HepG2 (cell line): ENCODE results near the gene OGFOD3. TPM values are rescaled to one million over a fixed set of nuclear protein-coding genes. Genes with fewer than 3 reads are reported as not detected.

Experiments
- ATAC-seq: fragments of 200-7000 bp; cut with Tn5 transposase; 3 replicates; pipeline ENCODE4 v1.9.1; 2020; ENCODE audit warnings: mild to moderate bottlenecking, moderate library complexity
- BruUV-seq: library from RNA; stranded (reverse); fragments of 400-500 nt; replicated peaks from 2 replicates; lab custom pipeline; 2021; lab: Mats Ljungman, UMichigan
- CTCF ChIA-PET: fragments of 300-600 bp; formaldehyde crosslinking; extraction: SDS; loops from one replicate; lab custom pipeline; 2021; ENCODE audit warnings: low total read pairs, inconsistent platforms, low intra/inter-chr PET ratio; lab: Yijun Ruan, JAX
- POLR2A ChIA-PET: fragments of 350-600 bp; sonication (Branson Sonifier 250); formaldehyde crosslinking; loops from one replicate; lab custom pipeline; 2020; ENCODE audit warnings: antibody characterized with exemption, inconsistent platforms; lab: Yijun Ruan, JAX
- DNase-seq: peaks from one replicate; pipeline ENCODE4 v3.0.0-alpha.2; 2015; ENCODE audit warnings: low spot score
- FAIRE-seq: peaks from 3 replicates; lab custom pipeline; 2011; peaks lifted over from hg19 to GRCh38; lab: Jason Lieb, UNC
- H2AFZ ChIP-seq: one replicate; pipeline ENCODE4 v1.6.1; 2011; ENCODE audit warnings: low read length, inconsistent platforms
- H3K27ac ChIP-seq: fragments of 300-600 bp; 3 replicates; pipeline ENCODE4 v1.8.0; 2011; ENCODE audit warnings: mixed run types, mild to moderate bottlenecking, mixed read lengths, low read length, inconsistent platforms; ENCODE audit not compliant: insufficient read depth; ENCODE audit errors: extremely low read length
- H3K27me3 ChIP-seq, 2 experiments: fragments of 200-600 bp in 1 of 2; 2 replicates in 1 of 2; 3 replicates in 1 of 2; pipeline versions ENCODE4 v1.6.0 to v1.8.0; 2011; ENCODE audit warnings: low read length in 2 of 2, mild to moderate bottlenecking in 2 of 2, moderate library complexity in 2 of 2, inconsistent platforms in 1 of 2; ENCODE audit not compliant: insufficient read depth in 2 of 2, control insufficient read depth in 1 of 2
- H3K36me3 ChIP-seq, 2 experiments: fragments of 200-600 bp in 1 of 2; replicated peaks in 1 of 2; 2 replicates in 1 of 2; 3 replicates in 1 of 2; pipeline versions ENCODE4 v1.5.1 to v1.8.0; 2011; ENCODE audit warnings: low read length in 2 of 2, inconsistent platforms in 1 of 2; ENCODE audit not compliant: insufficient read depth in 2 of 2, control insufficient read depth in 1 of 2
- H3K4me1 ChIP-seq: 2 replicates; pipeline ENCODE4 v1.5.1; 2012; ENCODE audit warnings: low read length, inconsistent platforms; ENCODE audit not compliant: insufficient read depth
- H3K4me2 ChIP-seq: 2 replicates; pipeline ENCODE4 v1.6.0; 2011; ENCODE audit warnings: low read depth, low read length, inconsistent platforms
- H3K4me3 ChIP-seq, 3 experiments: fragments of 200-600 bp in 1 of 3; sonication (generic), shearing (Covaris generic) in 1 of 3; replicated peaks in 1 of 3; 2 replicates each; pipeline ENCODE4 v1.5.1; 2011 to 2016; ENCODE audit warnings: low read length in 3 of 3, inconsistent platforms in 2 of 3, low read depth in 2 of 3, mild to moderate bottlenecking in 2 of 3, control low read depth in 1 of 3, mixed read lengths in 1 of 3; ENCODE audit not compliant: insufficient read depth in 1 of 3
- H3K79me2 ChIP-seq: one replicate; pipeline ENCODE4 v1.6.1; 2011; ENCODE audit warnings: low read length, inconsistent platforms; ENCODE audit not compliant: insufficient read depth
- H3K9ac ChIP-seq: 2 replicates; pipeline ENCODE4 v1.6.0; 2011; ENCODE audit warnings: mild to moderate bottlenecking, low read depth, low read length, inconsistent platforms; ENCODE audit not compliant: insufficient read depth
- H3K9me3 ChIP-seq: 2 replicates; pipeline ENCODE4 v1.5.1; 2012; ENCODE audit warnings: mild to moderate bottlenecking, low read length
- H4K20me1 ChIP-seq: 2 replicates; pipeline ENCODE4 v1.6.0; 2011; ENCODE audit warnings: inconsistent platforms, mild to moderate bottlenecking, low read length, moderate library complexity; ENCODE audit not compliant: insufficient read depth
- ATF2 ChIP-seq: sonication (generic); formaldehyde crosslinking; IDR thresholded peaks from 2 replicates; pipeline ENCODE4 v1.4.0; 2020; ENCODE audit warnings: missing genetic modification reagents
- FOXO4 ChIP-seq: sonication (generic); formaldehyde crosslinking; conservative IDR thresholded peaks from 2 replicates; pipeline ENCODE4 v1.8.1; 2023; ENCODE audit warnings: missing genetic modification reagents
- HNRNPUL1 ChIP-seq: fragments of 200-400 bp; formaldehyde crosslinking; IDR thresholded peaks from 2 replicates; pipeline ENCODE4 v1.6.1; 2017; ENCODE audit warnings: low read depth, mild to moderate bottlenecking, low read length, moderate library complexity
- MLX ChIP-seq: IDR thresholded peaks from 2 replicates; pipeline ENCODE4 v1.6.1; 2016
- PHF5A ChIP-seq: IDR thresholded peaks from one replicate; pipeline ENCODE4 v1.6.1; 2018; ENCODE audit warnings: low read depth, missing genetic modification reagents; ENCODE audit not compliant: unreplicated experiment
- ZBTB2 ChIP-seq: sonication (generic); formaldehyde crosslinking; IDR thresholded peaks from 2 replicates; pipeline ENCODE4 v1.8.0; 2022; ENCODE audit warnings: low read depth, missing genetic modification reagents
- ZNF407 ChIP-seq: sonication (generic); formaldehyde crosslinking; IDR thresholded peaks from one replicate; pipeline ENCODE4 v1.5.1; 2020; ENCODE audit warnings: mild to moderate bottlenecking, missing genetic modification reagents; ENCODE audit errors: not compliant biosample characterization
- WGBS: methylation state at CpG from one replicate; pipeline ENCODE4 v1.1.6; 2017; ENCODE audit warnings: low lambda C conversion rate; 5-methylcytosine and 5-hydroxymethylcytosine counted together
- in situ Hi-C: cut with HindIII; loops from 2 replicates; pipeline ENCODE4 v1.10.0; 2017; ENCODE audit warnings: low pct_unique_long_range_greater_than_20kb; ENCODE audit not compliant: extremely low pct_ligation_motif_present
- intact Hi-C: fragments of 100-400 bp; cut with micrococcal nuclease; formaldehyde crosslinking; loops from one replicate; pipeline ENCODE4 v1.10.0; 2022; ENCODE audit not compliant: unreplicated experiment
- polyA plus RNA-seq, 8 experiments: library from polyadenylated mRNA; depleted of rRNA in 3 of 8; stranded (reverse) in 7 of 8; unstranded in 1 of 8; fragments of >200 nt; fragmentation: Illumina TruSeq in 4 of 8; extraction: Trizol in 4 of 8; gene quantifications; 2 replicates each; pipeline versions ENCODE4 v1.2.1 to v1.2.3, GENCODE V29; 2011 to 2016; ENCODE audit warnings: low read depth in 4 of 8, missing spikeins in 1 of 8, mixed read lengths in 1 of 8; ENCODE audit not compliant: insufficient read depth in 1 of 8
- total RNA-seq, 5 experiments: library from RNA; depleted of rRNA; stranded (reverse); fragments of >200 nt; fragmentation: Illumina TruSeq; extraction: Trizol; gene quantifications; 2 replicates each; pipeline ENCODE4 v1.2.3, GENCODE V29; 2016; ENCODE audit warnings: low read depth in 1 of 5

Gene OGFOD3
- total and polyA plus RNA-seq, 2 of the 13 experiments (the other 11 are each of a cell fraction or from before 2014, with no cell fraction given) = 40.0 to 42.1 TPM

- WGBS = 97% methylated on average over 2 of the region's 2 CpGs
- Histone ChIP-seq H2AFZ (no peak overlapping the region), H3K9me3 (peaks cover 9% of the 10 kb centered on the region), H3K9ac (peak overlapping the region; percentile 95), H3K79me2 (peaks cover 8% of the 10 kb centered on the region), H3K4me2 (peak overlapping the region; percentile 99), H3K4me1 (peaks cover 23% of the 10 kb centered on the region), H4K20me1 (peaks cover 11% of the 10 kb centered on the region; the same call in 1 of the 2 replicates), H3K27ac (peak overlapping the region; percentile 72), H3K27me3 (no peaks in the 10 kb centered on the region; a peak in 1 of 5 replicates), H3K4me3 (peak overlapping the region; percentile 96 to 100 (median 99); a peak in 5 of 6 replicates), H3K36me3 (peaks cover 2 to 25% of the 10 kb centered on the region in 2 experiments; a peak in 3 of 5 replicates)
- no TSS peak for BruUV-seq
- FAIRE-seq = no peak
- ATAC-seq = no peak
- ChIA-PET CTCF (no interaction called here), POLR2A (interaction anchor here (0.9 to 1.8 kb wide), 4 partner anchors 38 to 73 kb away, joined by 3 read pairs; no protein-coding TSS in a partner anchor)
- TF ChIP-seq ATF2 (CRISPR knock-in tag) (no peak), ZNF407 (CRISPR knock-in tag) (no peak), MLX (no peak), ZBTB2 (CRISPR knock-in tag) (no peak), HNRNPUL1 (no peak), PHF5A (no peak), FOXO4 (0 out of 2 replicates have a peak, but pooled peaks have one; percentile 67)
- intact Hi-C loops (loop anchor here (2.0 kb wide), 1 partner anchor 35 kb away; no protein-coding TSS in a partner anchor), in situ Hi-C loops (no loop called here)
- no peak for DNase-seq
Measured at GRCh38 chr17:82419540-82419939, 1.2 kb upstream of the OGFOD3 start.
